Thyroid gland (tissue), 4 donors: ENCODE measurements around the gene PACS1.

Experiments used
- CTCF ChIP-seq, 6 experiments: fragments of 200-600 bp in 3 of 6; fragments of 450-650 bp in 3 of 6; sonication (generic) in 3 of 6; IDR thresholded peaks; one replicate each; pipeline ENCODE4 v1.5.1; 2016 to 2019; ENCODE audit warnings: antibody characterized with exemption in 6 of 6, mild to moderate bottlenecking in 2 of 6, inconsistent platforms in 1 of 6, moderate library complexity in 1 of 6
- POLR2A ChIP-seq, 2 donors: fragments of 450-650 bp; IDR thresholded peaks; one replicate each; pipeline ENCODE4 v1.6.1; 2017; ENCODE audit warnings: antibody characterized with exemption in 2 of 2, mild to moderate bottlenecking in 2 of 2, moderate library complexity in 1 of 2

- no peak for TF ChIP-seq POLR2A (IDR thresholded peaks at IDR 0.05)
- no peak for TF ChIP-seq CTCF (IDR thresholded peaks at IDR 0.05)
Observed at GRCh38 chr11:66081505-66081904, 11.4 kb downstream of the PACS1 start.
